SK-MEL-5 (cell line): ENCODE results near the gene TFDP2. TPM values are rescaled to one million over a fixed set of nuclear protein-coding genes. Genes with fewer than 3 reads are reported as not detected.
"Not testable (repeated sequence)": the region's sequence is repeated elsewhere in the genome, so short reads cannot be mapped to it uniquely, and the experiment has no call there.

ENCODE experiments used
- DNase-seq: peaks from one replicate; pipeline ENCODE4 v3.0.0-alpha.2; 2016; ENCODE audit warnings: low read depth, low spot score
- in situ Hi-C: cut with HindIII; loops from 2 replicates; pipeline ENCODE4 v1.10.0; 2016; ENCODE audit warnings: low sequenced_read_pairs, high pct_unique_total_duplicates, low pct_unique_long_range_greater_than_20kb
- total RNA-seq: library from RNA; depleted of rRNA; stranded (reverse); fragments of >200 nt; shearing (Covaris generic); gene quantifications from 2 replicates; pipeline ENCODE4 v1.2.3, GENCODE V29; 2014

TFDP2 gene
- total RNA-seq, 1 experiment from 2014 or later: 62.4 TPM

DNA sequence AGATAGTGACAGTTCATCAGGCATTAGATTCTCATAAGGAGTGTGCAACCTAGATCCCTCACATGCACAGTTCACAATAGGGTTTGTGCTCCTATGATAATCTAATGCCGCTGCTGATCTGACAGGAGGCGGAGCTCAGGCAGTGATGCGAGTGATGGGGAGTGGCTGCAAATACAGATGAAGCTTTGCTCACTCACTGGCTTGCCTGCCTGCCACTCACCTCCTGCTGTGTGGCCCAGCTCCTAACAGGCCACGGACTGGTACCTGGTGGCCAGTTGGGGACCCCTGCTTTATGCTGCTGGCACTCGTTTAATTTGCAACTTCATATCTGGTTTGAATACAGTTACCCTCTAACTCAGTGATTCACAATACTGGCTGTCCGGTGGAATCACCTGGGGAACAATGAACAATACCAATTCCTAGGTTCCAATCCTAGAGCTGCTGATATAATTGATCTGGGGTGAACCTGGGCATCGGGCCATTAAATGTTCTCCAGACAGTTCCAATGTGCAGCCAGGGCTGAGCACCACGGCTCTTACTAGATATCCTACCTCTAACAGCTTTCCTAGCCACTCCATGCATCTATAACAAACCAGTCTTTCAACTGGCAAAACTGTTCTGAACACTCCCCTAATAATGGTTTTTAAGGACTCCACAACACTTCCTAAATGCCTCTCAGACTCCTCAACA lies 141.5 kb downstream of the TFDP2 start:
- no peak for DNase-seq

DNA sequence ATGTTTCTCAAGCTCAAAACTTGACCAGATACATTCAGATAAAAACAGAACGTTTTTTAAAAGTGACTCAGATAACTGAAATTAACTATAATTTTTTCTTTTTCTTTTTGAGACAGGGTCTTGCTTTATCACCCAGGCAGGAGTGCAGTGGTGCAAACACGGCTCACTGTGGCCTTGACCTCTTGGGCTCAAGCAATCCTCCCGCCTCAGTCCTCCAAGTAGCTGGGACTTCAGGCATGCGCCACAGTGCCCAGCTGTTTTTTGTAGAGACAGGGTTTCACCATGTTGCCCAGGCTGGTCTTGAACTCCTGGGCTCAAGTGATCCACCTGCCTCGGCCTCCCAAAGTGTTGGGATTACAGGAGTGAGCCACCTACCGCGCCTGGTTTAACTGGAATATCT lies 144.4 kb downstream of the TFDP2 start:
- in situ Hi-C loops, DNase-seq: not testable (repeated sequence)

More for the DNA sequence above, 141.5 kb downstream of the TFDP2 start:
- in situ Hi-C loops: no loop called here

DNA sequence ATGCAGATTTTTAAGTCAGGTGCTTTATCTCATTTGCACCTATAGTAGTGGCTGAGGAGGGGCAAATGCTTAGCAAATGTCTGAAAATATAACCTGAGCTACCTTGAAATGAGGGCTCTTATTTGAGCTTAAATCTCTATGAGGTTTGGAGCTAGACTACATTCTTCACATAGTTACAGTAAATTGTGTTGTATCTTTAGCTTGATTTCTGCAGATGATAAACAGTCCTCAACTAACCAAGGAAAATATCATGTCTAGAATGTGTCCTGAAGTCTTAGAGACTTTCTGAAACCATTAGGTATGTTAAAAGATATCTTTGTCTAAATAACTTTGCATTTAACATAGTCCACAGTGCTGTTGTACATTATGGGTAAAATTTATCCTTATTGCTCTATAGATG lies 145.3 kb downstream of the TFDP2 start:
- in situ Hi-C loops: no loop called here
- no peak for DNase-seq

DNA sequence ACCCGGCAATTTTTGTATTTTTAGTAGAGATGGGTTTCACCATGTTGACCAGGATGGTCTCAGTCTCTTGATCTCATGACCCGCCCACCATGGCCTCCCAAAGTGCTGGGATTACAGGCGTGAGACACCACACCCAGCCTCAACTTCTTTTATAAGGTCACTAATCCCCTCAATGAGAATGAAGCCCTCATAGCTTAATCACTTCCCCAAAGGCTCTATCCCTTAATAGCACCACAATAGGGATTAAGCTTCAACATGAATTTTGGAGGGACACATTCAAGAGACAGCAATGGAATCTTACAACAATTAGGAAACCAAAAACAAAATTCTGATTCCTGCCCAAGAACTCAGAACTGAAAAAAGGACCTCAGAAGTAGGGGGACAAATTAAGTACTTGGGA lies 146.1 kb downstream of the TFDP2 start:
- in situ Hi-C loops: no loop called here
- no peak for DNase-seq

DNA sequence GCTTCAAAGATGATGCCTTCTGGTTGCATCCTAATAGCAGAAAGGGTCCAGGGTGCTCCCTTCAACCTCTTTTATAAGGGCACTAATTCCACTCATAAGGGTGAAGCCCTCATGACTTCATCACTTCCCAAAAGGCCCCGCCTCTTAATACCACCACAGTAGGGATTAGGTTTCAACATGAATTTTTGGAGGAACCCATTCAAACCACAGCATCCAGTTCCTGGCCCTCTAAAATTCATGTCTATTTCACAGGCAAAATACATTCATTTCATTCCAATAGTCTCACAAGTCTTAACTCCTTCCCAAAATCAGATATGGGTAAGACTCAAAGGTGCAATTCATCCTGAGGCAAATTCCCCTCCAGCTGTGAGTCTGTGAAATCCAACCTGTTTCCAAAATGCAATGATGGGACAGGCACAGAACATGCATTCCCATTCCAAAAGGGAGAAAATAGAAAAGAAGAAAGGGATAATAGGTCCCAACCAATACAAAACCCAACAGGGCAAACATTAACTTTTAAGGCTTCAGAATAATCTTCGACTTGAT lies 148.9 kb downstream of the TFDP2 start:
- in situ Hi-C loops: no loop called here

DNA sequence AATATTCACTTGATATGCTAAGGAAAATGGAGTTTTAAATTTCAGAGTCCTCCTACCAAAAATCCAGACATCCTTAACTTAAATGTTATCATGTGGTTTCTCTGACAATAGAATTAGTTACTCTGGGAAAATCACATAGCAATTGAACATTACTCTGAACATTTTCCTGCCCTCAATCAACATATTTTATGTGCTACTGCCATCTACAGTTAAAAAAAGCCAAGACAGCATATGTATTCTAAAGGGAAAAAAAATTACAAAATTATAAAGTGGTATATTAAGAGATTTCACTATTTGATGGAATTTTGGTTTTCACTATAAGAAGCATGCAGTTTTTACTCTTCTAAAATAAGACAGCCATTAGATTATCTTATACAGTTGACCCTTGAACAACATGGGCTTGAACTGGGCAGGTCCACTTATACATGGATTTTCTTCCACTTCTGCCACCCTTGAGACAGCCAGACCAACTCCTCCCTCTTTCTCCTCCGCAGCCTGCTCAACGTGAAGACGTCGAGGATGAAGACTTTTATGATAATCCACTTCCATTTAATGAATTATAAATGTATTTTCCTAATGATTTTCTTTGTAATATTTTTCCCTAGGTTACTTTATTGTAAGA lies 150.6 kb downstream of the TFDP2 start:
- peak; percentile 57 for DNase-seq
- in situ Hi-C loops: no loop called here

More for the DNA sequence above, 148.9 kb downstream of the TFDP2 start:
- no peak for DNase-seq

DNA sequence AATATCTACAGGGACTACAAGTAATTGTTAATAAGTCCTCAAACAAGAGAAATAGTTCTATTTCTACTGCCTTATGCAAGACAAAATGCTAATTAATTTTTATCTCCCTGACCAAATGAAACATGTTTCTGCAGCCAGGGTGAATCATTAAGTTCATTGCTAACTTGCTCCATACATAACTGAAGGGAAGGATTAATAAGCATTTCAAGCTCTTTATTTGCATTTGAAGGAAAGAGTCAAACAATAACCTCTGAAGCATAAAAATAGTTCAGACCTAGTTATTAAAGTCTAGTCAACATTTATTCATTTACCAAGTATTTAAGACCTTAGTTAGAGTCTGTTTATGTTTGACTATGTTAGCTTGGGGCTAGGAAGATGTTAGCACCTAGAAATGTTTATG lies 152.9 kb downstream of the TFDP2 start:
- in situ Hi-C loops: no loop called here
- DNase-seq: no peak

DNA sequence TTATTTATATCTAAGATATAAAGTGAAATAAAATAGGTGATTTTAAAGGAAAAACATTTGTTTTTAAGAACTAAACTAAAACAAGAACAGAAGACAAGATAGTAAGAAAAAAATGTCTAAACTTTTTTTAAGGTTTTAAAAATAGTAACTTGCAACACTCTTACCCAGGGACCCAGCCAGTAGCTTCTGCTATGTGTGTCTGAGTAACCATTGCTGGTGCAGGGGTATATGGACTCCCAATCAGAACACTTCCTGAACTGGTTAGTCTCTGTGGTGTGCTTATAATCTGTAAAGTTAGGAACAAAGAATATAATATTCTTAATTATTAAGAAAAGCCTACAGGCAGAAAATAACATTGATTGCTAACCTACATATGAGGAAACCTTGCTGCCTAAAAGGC lies 154.5 kb downstream of the TFDP2 start:
- in situ Hi-C loops: no loop called here
- DNase-seq: no peak

DNA sequence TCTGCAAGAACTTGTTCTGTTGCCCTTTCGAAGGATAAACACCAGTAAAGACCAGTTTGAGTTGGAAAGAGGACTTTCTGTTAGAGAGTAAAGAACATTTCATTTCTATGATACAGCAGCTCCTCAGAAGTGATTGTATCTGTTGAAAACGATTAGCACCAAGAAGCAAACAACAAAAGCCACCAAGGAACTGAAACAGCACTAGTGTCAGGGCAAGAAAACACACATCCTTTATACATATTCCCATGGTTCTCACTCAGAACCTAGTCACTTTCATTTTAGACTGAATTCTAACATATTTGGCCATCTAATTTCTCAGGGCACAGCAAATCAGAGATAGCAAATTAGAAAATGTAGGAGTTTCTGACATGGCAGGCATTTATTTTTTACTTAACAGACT lies 156.8 kb downstream of the TFDP2 start:
- in situ Hi-C loops: no loop called here
- DNase-seq: no peak

DNA sequence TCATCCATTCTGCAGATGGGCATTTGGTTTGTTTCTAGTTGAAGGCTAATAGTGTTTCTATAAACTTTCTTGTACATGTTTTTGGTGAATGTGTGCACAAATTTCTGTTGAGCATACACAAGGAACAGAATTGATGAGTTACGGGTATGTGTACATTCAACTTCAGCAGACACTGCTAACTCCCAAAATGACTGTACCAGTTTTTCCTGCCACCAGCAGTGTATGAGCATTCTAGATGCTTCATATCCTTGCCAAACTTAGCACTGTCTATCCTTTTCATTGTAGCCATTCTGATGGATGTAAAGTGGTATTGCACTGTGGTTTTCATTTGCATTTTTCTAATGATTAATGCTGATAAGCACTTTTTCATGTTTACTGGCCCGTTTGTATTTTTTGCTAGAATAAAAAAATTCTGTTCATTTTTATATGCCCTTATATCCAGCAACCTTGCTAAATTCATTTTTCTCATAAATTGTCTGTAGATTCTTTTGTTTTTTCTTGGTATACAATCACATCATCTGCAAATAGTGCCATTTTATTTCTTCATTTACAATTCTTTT lies 162.7 kb downstream of the TFDP2 start:
- DNase-seq: no peak
- in situ Hi-C loops: no loop called here

DNA sequence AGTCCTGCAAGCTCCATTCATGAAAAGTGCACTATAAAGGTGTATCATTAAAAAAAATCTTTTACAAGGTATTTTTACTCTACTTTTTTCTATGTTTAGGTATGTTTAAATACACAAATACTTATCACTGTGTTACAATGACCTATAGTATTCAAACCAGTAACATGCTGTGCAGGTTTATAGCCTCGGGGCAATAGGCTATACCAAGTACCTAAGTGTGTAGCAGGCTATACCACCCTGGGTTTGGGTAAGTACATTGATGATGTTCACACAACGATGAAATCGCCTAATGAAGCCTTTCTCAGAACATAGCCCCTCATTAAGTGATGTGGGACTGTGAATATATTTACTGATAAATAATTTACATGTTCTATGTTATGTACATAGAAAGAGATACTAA lies 168.3 kb downstream of the TFDP2 start:
- in situ Hi-C loops: no loop called here
- no peak for DNase-seq

DNA sequence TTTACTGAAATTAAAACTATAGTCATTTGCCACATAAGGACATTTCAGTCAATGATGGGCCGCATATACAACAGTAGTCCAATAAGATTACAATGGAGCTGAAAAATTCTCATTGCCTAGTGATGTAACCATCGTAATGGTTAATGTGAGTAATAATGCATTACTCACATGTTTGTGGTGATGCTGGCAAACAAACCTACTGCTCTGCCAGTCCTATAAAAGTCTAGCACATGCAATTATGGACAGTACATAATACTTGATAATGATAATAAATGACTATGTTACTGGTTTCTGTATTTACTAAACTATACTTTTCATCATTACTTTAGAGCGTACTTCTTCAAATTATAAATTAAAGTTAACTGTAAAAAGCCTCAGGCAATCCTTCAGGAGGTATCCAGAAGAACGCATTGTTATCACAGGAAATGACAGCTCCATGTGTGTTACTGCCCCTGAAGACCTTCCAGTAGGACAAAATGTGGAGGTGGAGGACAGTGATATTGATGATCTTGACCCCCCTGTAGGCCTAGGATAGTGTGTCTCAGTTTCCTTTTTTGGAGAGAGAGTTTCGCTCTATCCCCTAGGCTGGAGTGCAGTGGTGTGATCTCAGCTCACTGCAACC lies 170.2 kb downstream of the TFDP2 start:
- DNase-seq: no peak
- in situ Hi-C loops: no loop called here

DNA sequence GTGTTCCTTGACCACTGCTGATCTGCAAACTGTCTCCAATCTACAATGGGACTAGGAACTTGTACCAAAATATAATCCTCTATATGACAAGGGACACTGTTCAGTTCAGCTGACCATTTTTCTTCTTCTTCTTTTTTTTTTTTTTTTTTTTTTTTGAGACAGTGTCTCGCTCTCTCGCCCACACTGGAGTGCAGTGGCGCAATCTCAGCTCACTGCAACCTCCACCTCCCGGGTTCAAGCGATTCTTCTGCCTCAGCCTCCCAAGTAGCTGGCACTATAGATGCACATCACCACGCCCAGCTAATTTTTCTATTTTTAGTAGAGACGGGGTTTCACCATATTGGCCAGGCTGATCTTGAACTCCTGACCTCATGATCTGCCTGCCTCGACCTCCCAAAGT lies 174.6 kb downstream of the TFDP2 start:
- DNase-seq, in situ Hi-C loops: not testable (repeated sequence)

DNA sequence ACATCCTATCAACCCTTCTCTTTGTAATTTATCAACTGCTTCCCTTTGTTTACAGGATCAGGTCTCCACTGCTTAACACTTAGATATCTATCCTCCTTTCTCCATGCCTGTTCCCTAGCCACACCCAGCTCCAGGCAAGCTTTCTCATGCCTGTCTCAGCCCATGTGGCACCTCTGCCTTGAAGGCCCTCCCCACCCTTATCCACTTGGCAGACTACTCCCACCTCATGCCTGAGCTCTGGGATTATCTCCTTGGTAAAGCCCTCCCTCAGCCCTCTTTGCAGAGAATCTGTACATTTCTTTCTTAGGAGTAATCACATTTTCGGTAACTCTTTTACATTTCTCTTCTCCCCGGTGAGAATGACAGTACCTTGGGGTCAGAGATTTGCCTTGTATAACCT lies 176.9 kb downstream of the TFDP2 start:
- in situ Hi-C loops: no loop called here
- DNase-seq: no peak

DNA sequence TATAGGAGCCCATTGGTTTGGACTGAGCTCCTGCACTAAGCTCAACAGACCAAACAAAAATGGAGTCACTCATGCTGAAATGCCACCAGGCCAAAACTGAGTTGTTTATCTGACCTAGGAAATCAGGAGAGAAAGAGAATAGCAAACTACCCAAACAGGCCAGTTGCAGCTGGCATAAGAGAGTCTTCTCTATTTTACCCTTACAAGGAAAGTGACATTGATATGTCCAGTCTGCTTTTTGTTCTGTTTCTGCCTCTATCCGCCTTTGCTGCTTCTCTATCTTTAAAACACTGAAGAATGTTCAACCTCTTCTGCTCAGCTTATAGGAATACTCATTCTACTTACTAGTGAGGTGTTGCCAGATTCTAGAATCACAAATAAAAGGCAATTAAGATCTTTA lies 177.8 kb downstream of the TFDP2 start:
- DNase-seq: no peak
- in situ Hi-C loops: no loop called here

DNA sequence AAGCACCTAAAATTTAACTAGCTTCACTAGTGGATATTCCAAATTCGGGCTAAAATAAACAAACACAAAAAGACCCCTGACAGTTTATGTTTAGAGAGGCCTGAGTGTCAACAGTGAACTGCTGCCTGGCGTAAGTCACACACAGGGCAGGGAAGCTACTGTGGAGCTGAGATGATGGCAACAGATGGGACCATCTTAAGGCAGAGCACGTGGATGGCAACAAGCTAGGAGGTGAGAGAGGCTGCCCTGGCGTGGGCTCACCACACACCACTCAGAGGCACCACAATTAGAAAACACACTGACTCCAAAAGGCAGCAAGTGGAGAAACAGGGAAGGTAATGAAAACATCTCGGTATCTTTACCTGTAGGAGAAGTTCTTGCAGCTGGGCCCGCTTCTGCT lies 179.6 kb downstream of the TFDP2 start:
- in situ Hi-C loops: no loop called here

DNA sequence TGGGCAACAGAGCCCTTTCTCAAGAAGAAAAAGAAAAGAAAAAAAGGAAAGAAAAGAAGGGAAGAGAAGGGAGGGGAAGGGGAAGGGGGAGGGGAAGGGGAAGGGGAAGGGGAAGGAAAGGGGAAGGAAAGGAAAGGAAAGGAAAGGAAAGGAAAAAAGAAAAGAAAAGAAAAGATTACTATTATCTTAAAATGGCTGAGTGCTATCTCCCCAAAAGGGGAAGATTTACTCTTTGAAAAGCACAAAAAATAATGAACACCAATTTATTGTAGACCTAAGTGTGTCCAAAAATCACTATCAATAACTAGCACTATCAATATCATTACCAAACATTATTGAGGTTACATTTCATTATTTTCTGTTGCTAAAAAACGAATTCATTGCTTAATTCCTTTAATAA lies 183.9 kb downstream of the TFDP2 start:
- in situ Hi-C loops: no loop called here
- no peak for DNase-seq

More for the DNA sequence above, 179.6 kb downstream of the TFDP2 start:
- DNase-seq: no peak

DNA sequence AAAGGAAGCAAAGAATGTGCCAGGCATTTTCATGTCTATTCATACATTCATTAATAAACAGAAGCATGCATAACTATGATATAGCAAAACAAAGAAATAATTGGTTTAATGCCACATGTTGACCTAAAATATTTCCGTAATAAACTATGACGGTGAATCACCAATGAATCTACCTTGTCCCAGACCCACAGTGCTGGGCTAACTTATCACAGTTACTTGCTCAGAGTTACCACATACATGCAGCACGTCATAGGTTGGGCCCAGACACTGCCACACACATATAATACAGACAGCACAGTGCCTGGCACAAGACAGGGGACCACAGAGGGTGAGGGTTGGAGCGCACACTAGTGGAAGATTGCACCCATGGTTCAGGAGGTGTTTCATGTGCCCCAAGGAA lies 186.0 kb downstream of the TFDP2 start:
- in situ Hi-C loops: no loop called here
- DNase-seq: no peak
